Measurements from ENCODE around the gene ARSJ. TPM values are rescaled to one million over a fixed set of nuclear protein-coding genes. Genes with fewer than 3 reads are reported as not detected.

The ARSJ gene
- total RNA-seq, 6 experiments from 2014 or later = 0.90 to 7.7 (median 2.3) TPM

DNA sequence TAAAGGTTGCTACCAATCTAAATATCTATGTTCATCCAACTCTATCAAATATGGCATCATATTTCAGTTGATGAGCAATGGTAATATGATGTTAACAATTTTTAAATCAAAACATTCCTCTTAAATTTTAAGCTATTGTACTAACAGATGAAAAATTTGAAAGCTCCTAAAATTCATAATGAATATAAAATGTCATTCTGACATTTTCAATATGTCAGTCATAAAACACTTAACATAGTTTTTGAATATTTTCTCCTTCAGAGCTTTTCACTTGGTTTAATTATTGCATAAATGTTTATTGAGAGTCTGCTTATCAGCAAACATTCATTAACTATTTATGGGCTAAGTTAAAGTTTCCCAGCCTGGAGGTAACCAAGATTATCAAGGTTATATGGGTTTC lies 11.8 kb downstream of the ARSJ start:
- no peaks in the 10 kb centered on the region for H3K27me3 ChIP-seq
- peaks cover 0 to 5% (median 0%) of the 10 kb centered on the region in 4 donors for H3K4me1 ChIP-seq
- DNase-seq = no peak
- no peaks in the 10 kb centered on the region for H3K36me3 ChIP-seq
- no peaks in the 10 kb centered on the region for H3K9me3 ChIP-seq
- intact Hi-C loops (cut with DNase I) = no loop called here
- no peak overlapping the region for H3K27ac ChIP-seq
- peak in 1 of 4 donors; percentile 33 for ATAC-seq
- H3K4me3 ChIP-seq = no peak overlapping the region
- TF ChIP-seq POLR2A (IDR thresholded peaks at IDR 0.05) = no peak
- TF ChIP-seq, protein P1, sequence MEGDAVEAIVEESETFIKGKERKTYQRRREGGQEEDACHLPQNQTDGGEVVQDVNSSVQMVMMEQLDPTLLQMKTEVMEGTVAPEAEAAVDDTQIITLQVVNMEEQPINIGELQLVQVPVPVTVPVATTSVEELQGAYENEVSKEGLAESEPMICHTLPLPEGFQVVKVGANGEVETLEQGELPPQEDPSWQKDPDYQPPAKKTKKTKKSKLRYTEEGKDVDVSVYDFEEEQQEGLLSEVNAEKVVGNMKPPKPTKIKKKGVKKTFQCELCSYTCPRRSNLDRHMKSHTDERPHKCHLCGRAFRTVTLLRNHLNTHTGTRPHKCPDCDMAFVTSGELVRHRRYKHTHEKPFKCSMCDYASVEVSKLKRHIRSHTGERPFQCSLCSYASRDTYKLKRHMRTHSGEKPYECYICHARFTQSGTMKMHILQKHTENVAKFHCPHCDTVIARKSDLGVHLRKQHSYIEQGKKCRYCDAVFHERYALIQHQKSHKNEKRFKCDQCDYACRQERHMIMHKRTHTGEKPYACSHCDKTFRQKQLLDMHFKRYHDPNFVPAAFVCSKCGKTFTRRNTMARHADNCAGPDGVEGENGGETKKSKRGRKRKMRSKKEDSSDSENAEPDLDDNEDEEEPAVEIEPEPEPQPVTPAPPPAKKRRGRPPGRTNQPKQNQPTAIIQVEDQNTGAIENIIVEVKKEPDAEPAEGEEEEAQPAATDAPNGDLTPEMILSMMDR (IDR thresholded peaks at IDR 0.05) = no peak

DNA sequence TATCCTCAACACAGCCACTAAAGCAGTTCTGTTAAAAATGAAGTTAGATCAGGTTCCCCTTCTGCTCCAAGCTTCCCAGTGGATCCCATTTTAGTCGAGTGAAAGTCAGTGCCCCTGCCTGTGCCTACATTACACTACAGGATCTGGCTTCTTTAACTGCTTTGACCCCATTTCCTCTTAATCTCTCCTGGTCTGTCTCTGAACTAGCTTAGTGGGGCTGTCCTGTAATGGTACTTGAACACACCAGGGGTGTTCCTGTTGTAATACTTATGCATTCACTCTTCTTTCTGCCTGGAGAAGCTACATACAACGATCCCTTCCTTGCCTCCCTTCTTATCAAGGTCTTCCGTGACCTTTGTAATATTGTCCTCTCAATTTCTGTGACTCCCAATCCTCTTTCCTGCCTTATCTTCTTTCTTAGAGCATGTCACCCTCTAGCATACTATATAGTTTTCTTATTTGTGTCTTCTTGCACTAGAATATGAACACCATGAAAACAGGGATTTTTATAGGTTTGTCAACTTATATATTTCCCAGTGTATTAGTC lies 16.7 kb downstream of the ARSJ start:
- Histone ChIP-seq H3K9me3 (no peaks in the 10 kb centered on the region), H3K27ac (no peak overlapping the region), H3K4me3 (no peak overlapping the region), H3K27me3 (no peaks in the 10 kb centered on the region), H3K4me1 (peaks cover 0 to 13% (median 0%) of the 10 kb centered on the region in 4 donors), H3K36me3 (no peaks in the 10 kb centered on the region)
- intact Hi-C loops (cut with DNase I) = no loop called here
- TF ChIP-seq, protein P1 (IDR thresholded peaks at IDR 0.05) = no peak
- TF ChIP-seq POLR2A (IDR thresholded peaks at IDR 0.05) = no peak
- DNase-seq = no peak
- ATAC-seq = no peak
- WGBS (ENCODE audit: insufficient coverage, low coverage, low lambda C conversion rate, missing lambda C conversion rate) = 76% methylated on average over 3 of the region's 3 CpGs

DNA sequence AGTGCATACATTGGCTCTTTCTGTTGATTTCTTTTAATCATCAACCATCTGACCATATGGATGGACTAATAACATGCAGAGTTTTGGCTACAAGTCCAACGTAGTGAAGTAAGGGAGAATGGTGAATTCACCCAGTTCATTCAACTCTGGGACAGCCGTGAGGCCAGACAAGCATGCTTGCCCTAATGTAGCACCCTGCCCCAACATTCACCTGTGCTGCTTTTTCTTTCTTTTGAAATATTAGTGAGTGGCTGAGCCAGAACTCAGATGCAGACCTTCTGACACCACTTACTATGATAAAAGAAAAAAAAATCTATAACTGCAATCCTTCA lies 17.5 kb downstream of the ARSJ start:
- ATAC-seq = peak; percentile 71 to 83 (median 77)
- no peaks in the 10 kb centered on the region for H3K27me3 ChIP-seq
- no peaks in the 10 kb centered on the region for H3K36me3 ChIP-seq
- H3K4me1 ChIP-seq = peaks cover 0 to 10% (median 0%) of the 10 kb centered on the region in 4 donors
- H3K9me3 ChIP-seq = no peaks in the 10 kb centered on the region
- H3K4me3 ChIP-seq = no peak overlapping the region
- no peak overlapping the region for H3K27ac ChIP-seq
- WGBS (ENCODE audit: insufficient coverage, low coverage, low lambda C conversion rate, missing lambda C conversion rate) = 14% methylated on average over 2 of the region's 2 CpGs
- intact Hi-C loops (cut with DNase I) = no loop called here
- TF ChIP-seq, protein P1 (IDR thresholded peaks at IDR 0.05) = no peak
- TF ChIP-seq POLR2A (IDR thresholded peaks at IDR 0.05) = no peak
- DNase-seq = peak in 1 of 3 donors; percentile 49

DNA sequence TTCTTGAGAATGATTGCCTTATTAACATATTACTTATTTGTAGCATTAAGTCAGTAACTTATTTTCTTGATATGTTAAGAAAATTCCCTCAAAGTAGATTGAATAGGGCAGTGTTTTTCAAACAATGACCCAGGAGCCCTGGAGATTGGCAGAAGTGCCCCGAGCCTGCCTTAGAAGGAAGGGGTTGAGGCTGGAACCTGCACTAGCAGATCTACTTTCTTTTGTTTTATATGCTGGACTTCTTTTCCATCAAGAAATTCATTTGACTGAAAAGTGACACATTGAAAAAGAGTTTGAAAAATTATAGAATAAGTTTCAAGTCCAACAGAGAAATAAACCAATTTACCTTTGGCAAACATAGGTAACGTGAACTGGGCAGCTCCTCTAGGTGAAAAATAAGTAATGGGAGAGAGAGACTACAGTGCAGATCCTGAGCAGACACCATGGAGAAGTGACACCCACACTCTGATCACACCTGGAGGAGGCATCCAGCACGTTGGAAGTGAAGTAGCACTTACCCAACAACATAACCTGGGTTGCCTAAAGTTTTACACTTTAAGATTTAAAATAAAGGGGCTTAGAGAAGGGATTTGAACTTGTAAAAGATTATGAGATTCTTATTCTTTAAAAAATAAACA lies 18.6 kb downstream of the ARSJ start:
- Histone ChIP-seq H3K4me3 (no peak overlapping the region), H3K27ac (no peak overlapping the region), H3K9me3 (no peaks in the 10 kb centered on the region), H3K27me3 (no peaks in the 10 kb centered on the region), H3K36me3 (no peaks in the 10 kb centered on the region), H3K4me1 (peaks cover 0 to 10% (median 0%) of the 10 kb centered on the region in 4 donors)
- no peak for TF ChIP-seq POLR2A (IDR thresholded peaks at IDR 0.05)
- TF ChIP-seq, protein P1 (IDR thresholded peaks at IDR 0.05) = no peak
- intact Hi-C loops (cut with DNase I) = no loop called here
- no peak for DNase-seq
- ATAC-seq = peak in 3 of 4 donors; percentile 6 to 28 (median 23)
- 35% methylated on average over 3 of the region's 3 CpGs for WGBS (ENCODE audit: insufficient coverage, low coverage, low lambda C conversion rate, missing lambda C conversion rate)

Data from right lobe of liver (tissue), 6 donors.